Gastroesophageal sphincter (tissue), 4 donors: ENCODE measurements around the gene DAGLB. TPM values are rescaled to one million over a fixed set of nuclear protein-coding genes. Genes with fewer than 3 reads are reported as not detected.
A peak's percentile ranks its signal among the peaks of the same experiment; 100 is the strongest.

ENCODE experiments used
- ATAC-seq: fragments of 150-250 bp; one replicate; pipeline ENCODE4 v1.9.1; 2016; ENCODE audit warnings: mild to moderate bottlenecking, moderate library complexity
- H3K27ac ChIP-seq, 4 donors: fragments of 200-600 bp; sonication (generic) in 3 of 4; 1 replicate in 3 of 4; 2 replicates in 1 of 4; pipeline ENCODE4 v1.5.1; 2016 to 2019
- H3K27me3 ChIP-seq: fragments of 200-600 bp; sonication (generic); one replicate; pipeline ENCODE4 v1.5.1; 2019
- H3K36me3 ChIP-seq, 2 donors: fragments of 200-600 bp; sonication (generic); one replicate each; pipeline ENCODE4 v1.5.1; 2019; ENCODE audit warnings: control low read depth in 1 of 2
- H3K4me1 ChIP-seq, 3 donors: fragments of 200-600 bp; sonication (generic); 1 replicate in 2 of 3; 2 replicates in 1 of 3; pipeline ENCODE4 v1.5.1; 2016 to 2019; ENCODE audit warnings: control low read depth in 2 of 3
- H3K4me3 ChIP-seq, 2 donors: fragments of 200-600 bp; sonication (generic); one replicate each; pipeline ENCODE4 v1.5.1; 2019; ENCODE audit warnings: mild to moderate bottlenecking in 1 of 2, moderate library complexity in 1 of 2
- H3K9me3 ChIP-seq, 3 donors: fragments of 200-600 bp; sonication (generic); one replicate each; pipeline ENCODE4 v1.5.1; 2017 to 2019; ENCODE audit warnings: control low read depth in 2 of 3
- EP300 ChIP-seq: sonication (generic); formaldehyde crosslinking; IDR thresholded peaks from one replicate; pipeline ENCODE4 v1.6.1; 2017; ENCODE audit warnings: antibody characterized with exemption, mild to moderate bottlenecking
- POLR2A ChIP-seq, 2 donors: fragments of 450-650 bp; IDR thresholded peaks; one replicate each; pipeline ENCODE4 v1.6.1; 2017; ENCODE audit warnings: antibody characterized with exemption in 2 of 2, mild to moderate bottlenecking in 2 of 2, moderate library complexity in 1 of 2
- POLR2AphosphoS5 ChIP-seq: sonication (generic); formaldehyde crosslinking; IDR thresholded peaks from one replicate; pipeline ENCODE4 v1.6.1; 2017; ENCODE audit warnings: antibody characterized with exemption
- WGBS, 2 donors: methylation state at CpG; one replicate each; pipeline ENCODE4 v1.1.5; 2018; ENCODE audit warnings: low coverage in 1 of 2; 5-methylcytosine and 5-hydroxymethylcytosine counted together
- total RNA-seq, 4 donors: library from RNA; depleted of rRNA; stranded (reverse); fragments of >200 nt; gene quantifications; one replicate each; pipeline ENCODE4 v1.1.0, GENCODE V29; 2016
- TF ChIP-seq, protein P1 (sequence below), 4 experiments: fragments of 200-600 bp in 2 of 4; fragments of 450-650 bp in 2 of 4; sonication (generic) in 1 of 4; IDR thresholded peaks; one replicate each; pipeline ENCODE4 v1.5.1; 2017 to 2019; ENCODE audit warnings: antibody characterized with exemption in 4 of 4, mild to moderate bottlenecking in 2 of 4, moderate library complexity in 2 of 4

Gene DAGLB
- total RNA-seq, 4 donors from 2014 or later: 6.7 to 10.8 (median 8.6) TPM

DNA sequence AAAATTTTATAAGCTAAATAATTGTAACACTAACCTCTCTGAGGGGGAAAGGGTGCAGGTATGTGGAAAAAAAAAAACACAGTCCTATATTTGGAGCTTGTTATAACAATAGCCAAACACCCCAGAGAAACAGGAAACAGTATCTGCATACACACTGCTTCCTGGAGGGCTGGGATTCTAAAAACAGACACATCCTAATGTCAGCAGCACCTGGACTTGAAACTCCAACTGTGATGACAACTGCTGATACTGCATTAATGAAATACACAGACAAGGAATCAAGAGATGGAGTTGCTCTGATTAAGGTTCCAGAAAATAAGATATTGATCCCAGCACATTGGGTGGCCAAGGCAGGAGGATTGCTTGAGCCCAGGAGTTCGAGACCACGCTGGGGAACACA, 9.3 kb downstream of the DAGLB start:
- Histone ChIP-seq H3K27me3 (no peaks in the 10 kb centered on the region), H3K36me3 (peaks cover 0 to 30% of the 10 kb centered on the region in 2 donors), H3K4me3 (no peak overlapping the region), H3K27ac (no peak overlapping the region), H3K9me3 (no peaks in the 10 kb centered on the region), H3K4me1 (peaks cover 0 to 28% (median 0%) of the 10 kb centered on the region in 3 donors)
- 88% methylated on average over 2 of the region's 2 CpGs; no CpG with 5 or more reads in 1 of the 2 donors for WGBS, 2 donors
- no peak for ATAC-seq
- TF ChIP-seq EP300 (no peak), POLR2AphosphoS5 (no peak), POLR2A (IDR thresholded peaks at IDR 0.05) (no peak)
- TF ChIP-seq, protein P1, sequence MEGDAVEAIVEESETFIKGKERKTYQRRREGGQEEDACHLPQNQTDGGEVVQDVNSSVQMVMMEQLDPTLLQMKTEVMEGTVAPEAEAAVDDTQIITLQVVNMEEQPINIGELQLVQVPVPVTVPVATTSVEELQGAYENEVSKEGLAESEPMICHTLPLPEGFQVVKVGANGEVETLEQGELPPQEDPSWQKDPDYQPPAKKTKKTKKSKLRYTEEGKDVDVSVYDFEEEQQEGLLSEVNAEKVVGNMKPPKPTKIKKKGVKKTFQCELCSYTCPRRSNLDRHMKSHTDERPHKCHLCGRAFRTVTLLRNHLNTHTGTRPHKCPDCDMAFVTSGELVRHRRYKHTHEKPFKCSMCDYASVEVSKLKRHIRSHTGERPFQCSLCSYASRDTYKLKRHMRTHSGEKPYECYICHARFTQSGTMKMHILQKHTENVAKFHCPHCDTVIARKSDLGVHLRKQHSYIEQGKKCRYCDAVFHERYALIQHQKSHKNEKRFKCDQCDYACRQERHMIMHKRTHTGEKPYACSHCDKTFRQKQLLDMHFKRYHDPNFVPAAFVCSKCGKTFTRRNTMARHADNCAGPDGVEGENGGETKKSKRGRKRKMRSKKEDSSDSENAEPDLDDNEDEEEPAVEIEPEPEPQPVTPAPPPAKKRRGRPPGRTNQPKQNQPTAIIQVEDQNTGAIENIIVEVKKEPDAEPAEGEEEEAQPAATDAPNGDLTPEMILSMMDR (IDR thresholded peaks at IDR 0.05): no peak

DNA sequence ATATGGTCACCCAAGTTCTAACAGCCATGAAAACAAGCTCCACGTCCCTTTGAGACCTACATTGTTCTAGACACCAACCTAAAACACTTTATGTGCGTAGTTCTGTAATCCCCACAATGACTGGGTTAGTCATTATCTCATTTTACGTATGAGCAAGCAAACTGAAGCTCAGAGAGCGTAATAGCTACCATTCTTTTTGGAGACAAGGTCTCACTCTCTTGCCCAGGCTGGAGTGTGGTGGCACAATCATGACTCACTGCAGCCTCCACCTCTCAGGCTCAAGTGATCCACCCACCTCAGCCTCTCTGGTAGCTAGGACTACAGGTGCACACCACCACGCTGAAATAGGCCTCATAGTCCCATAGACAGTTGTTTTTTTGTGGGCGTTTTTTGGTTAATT, 10.5 kb downstream of the DAGLB start:
- no peak for ATAC-seq
- H3K4me3 ChIP-seq: no peak overlapping the region
- H3K4me1 ChIP-seq: peaks cover 0 to 28% (median 0%) of the 10 kb centered on the region in 3 donors
- peaks cover 0 to 32% of the 10 kb centered on the region in 2 donors for H3K36me3 ChIP-seq
- no peaks in the 10 kb centered on the region for H3K9me3 ChIP-seq
- WGBS, 2 donors: 87 to 90% methylated on average over 4 to 6 of the region's 6 CpGs
- H3K27ac ChIP-seq: no peak overlapping the region
- no peak for TF ChIP-seq POLR2AphosphoS5
- H3K27me3 ChIP-seq: no peaks in the 10 kb centered on the region

DNA sequence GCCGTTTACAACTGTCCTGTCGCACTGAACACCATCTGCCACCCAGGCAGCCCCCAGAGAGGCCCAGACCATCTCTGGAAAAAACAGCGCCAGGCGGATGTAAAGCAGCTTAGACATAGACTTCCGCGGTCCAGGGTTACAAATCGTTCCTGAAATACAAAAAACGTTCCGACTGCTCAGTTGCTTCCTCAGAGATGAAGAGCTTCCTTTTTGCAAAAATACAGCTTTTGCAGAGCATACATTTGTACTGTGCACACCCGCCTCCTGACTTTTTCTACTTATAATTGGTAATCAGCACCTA, 11.4 kb downstream of the DAGLB start:
- Histone ChIP-seq H3K4me1 (peaks cover 0 to 28% (median 0%) of the 10 kb centered on the region in 3 donors), H3K9me3 (no peaks in the 10 kb centered on the region), H3K27ac (peak overlapping the region in 2 of 4 donors; percentile 61 to 64), H3K27me3 (no peaks in the 10 kb centered on the region), H3K4me3 (no peak overlapping the region), H3K36me3 (peaks cover 0 to 32% of the 10 kb centered on the region in 2 donors)
- TF ChIP-seq, protein P1 (IDR thresholded peaks at IDR 0.05): no peak
- TF ChIP-seq POLR2AphosphoS5 (no peak), EP300 (no peak), POLR2A (IDR thresholded peaks at IDR 0.05) (no peak)
- peak; percentile 10 for ATAC-seq
- 68 to 70% methylated on average over 7 to 9 of the region's 10 CpGs for WGBS, 2 donors

DNA sequence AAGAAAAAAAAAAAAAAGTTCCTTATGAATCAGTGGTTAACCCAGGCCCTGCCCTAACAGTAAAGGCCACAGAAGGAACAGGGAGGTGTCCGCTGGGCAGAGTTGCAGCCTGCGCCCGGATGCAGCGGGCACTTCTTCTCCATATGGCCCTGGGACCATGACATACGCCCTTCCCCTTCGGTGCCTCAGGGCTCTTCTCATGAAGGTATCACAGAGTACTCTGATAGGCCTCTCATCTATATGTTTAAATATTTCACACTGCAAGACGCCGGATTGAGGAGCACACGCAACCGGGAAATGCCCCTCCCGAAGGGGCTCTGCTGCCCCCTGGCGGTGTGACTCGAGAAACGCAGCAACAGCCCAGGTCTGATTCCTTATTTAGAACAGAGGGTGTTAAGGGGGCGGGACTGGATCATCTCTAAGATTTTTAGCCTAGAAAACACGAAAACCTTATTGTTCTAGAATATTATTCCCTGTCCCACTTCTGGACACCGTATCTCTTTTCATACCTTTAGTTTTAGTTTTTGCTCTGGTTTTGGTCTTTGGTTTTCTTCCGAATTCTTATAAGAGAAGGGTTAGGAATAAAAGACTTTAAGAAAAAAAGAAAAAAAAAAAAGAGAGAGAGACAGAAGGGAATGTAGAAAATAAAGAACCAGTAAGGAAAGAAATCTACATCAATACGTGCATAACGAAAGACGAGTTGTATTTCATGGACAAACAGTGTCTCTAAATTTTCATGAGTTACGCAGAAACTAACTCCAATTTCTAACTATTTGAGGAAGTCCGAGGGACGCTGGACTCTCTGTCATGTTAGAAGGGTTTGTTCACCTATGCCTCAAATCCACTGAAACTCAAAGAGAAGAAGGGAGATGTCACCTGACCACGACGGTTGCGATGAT, 12.0 kb downstream of the DAGLB start:
- 34 to 43% methylated on average over 19 to 25 of the region's 27 CpGs for WGBS, 2 donors
- Histone ChIP-seq H3K9me3 (no peaks in the 10 kb centered on the region), H3K4me1 (peaks cover 0 to 28% (median 0%) of the 10 kb centered on the region in 3 donors), H3K27ac (peak overlapping the region in 3 of 4 donors; percentile 41 to 64 (median 61)), H3K27me3 (no peaks in the 10 kb centered on the region), H3K4me3 (peak overlapping the region; percentile 0 to 17), H3K36me3 (peaks cover 0 to 37% of the 10 kb centered on the region in 2 donors)
- no peak for TF ChIP-seq POLR2A (IDR thresholded peaks at IDR 0.05)
- TF ChIP-seq, protein P1 (IDR thresholded peaks at IDR 0.05): peak; percentile 87 to 97 (median 92)
- TF ChIP-seq POLR2AphosphoS5: peak; percentile 23
- ATAC-seq: peak; percentile 87

DNA sequence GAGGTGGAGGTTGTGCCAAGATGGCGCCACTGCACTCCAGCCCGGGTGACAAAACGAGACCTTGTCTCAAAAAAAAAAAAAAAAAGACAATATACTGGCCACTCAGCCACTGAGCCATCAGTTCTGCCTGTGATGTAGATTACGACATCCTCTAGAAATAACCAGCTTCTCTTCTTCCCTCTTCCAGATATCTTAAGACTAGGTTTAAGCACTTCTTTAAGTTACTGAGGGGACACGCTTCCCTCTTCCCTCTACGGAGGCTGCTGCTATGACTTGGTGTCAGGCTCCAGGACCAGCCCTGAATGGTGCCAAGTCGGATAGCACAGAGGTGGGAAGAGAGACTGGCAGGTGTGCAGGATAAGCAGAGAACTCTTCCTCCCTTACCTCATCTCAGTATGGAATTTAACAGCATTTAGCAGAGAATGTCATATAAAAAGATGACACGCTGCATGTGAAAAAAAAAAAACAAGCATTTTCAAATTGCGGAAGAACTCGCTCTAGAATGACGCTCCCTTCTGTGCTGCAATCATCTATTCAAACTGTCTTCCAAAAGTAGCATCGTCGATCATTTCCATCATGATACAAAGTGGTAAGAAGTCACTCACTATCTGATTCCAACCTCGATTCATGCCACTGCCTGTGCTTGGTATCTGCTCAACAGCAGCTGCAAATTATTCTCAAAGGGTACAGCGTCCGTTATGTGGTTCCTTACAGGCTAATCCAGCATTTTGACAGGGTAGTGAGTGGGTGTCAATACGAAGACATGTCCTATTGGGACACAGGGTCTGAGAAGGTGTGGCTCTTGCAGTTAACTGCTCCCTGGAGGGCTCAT, 13.8 kb downstream of the DAGLB start:
- 85 to 93% methylated on average over 14 to 15 of the region's 17 CpGs for WGBS, 2 donors
- TF ChIP-seq EP300 (no peak), POLR2AphosphoS5 (no peak), POLR2A (IDR thresholded peaks at IDR 0.05) (no peak)
- TF ChIP-seq, protein P1 (IDR thresholded peaks at IDR 0.05): no peak
- Histone ChIP-seq H3K4me1 (peaks cover 0 to 28% (median 0%) of the 10 kb centered on the region in 3 donors), H3K4me3 (no peak overlapping the region), H3K9me3 (no peaks in the 10 kb centered on the region), H3K27ac (no peak overlapping the region), H3K36me3 (peaks cover 0 to 54% of the 10 kb centered on the region in 2 donors), H3K27me3 (no peaks in the 10 kb centered on the region)
- no peak for ATAC-seq
